ENCODE measurements around the gene AIF1.
"Not testable (repeated sequence)": the region's sequence is repeated elsewhere in the genome, so short reads cannot be mapped to it uniquely, and the experiment has no call there.

Gene AIF1

DNA sequence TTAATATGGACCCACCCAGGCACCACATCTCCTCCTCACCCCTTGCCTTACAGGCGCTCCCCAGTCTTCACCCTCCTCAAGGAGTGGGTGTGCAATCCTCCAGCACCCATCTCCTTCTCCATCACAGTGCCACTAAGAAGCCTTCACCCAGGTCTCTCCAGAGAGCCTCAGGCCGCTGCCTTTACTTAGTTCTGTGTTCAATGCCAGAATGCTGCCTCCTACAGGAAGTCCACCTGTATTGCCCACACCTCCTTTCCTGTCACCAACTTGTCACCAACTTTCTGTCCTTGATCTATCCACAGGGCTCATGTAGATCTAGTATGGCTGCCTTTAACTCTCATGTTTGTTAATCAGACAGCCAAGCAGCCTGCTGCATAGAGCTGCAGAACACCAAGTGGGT, 29.5 kb upstream of the AIF1 start:
- H3K27ac ChIP-seq, result no peak overlapping the region
- TF ChIP-seq ZFX (IDR thresholded peaks at IDR 0.05), result no peak
- TF ChIP-seq, protein P1, sequence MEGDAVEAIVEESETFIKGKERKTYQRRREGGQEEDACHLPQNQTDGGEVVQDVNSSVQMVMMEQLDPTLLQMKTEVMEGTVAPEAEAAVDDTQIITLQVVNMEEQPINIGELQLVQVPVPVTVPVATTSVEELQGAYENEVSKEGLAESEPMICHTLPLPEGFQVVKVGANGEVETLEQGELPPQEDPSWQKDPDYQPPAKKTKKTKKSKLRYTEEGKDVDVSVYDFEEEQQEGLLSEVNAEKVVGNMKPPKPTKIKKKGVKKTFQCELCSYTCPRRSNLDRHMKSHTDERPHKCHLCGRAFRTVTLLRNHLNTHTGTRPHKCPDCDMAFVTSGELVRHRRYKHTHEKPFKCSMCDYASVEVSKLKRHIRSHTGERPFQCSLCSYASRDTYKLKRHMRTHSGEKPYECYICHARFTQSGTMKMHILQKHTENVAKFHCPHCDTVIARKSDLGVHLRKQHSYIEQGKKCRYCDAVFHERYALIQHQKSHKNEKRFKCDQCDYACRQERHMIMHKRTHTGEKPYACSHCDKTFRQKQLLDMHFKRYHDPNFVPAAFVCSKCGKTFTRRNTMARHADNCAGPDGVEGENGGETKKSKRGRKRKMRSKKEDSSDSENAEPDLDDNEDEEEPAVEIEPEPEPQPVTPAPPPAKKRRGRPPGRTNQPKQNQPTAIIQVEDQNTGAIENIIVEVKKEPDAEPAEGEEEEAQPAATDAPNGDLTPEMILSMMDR (conservative IDR thresholded peaks at IDR 0.05), result no peak; the same call in 1 of the 2 replicates

DNA sequence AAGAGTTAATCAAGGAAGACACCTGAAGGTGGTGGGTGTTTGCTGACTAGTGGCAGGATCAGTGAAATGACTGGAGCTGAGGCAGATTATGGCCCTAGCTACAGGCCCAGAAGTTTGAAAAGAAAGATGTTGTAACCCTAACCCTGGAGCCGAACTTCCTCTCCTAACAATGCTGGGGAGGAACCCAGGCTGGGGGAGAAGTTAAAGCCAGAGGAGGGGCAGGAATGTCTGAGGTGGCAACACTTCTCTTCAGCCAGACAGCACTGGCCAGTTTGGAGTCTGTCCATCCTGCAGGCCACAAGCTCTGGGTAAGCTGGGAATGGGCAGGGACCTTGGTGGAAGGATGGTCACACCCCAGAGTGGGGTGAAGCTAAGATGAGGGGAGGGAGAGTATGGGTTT, 29.0 kb upstream of the AIF1 start, which contains the start of gene LST1:
Gene LST1, plus strand, starts transcription at position 270 of the 400 bp plus-strand sequence. CDS start 1,023 bp downstream, outside the sequence.
- TF ChIP-seq, protein P1 (conservative IDR thresholded peaks at IDR 0.05), result no peak
- no peak for TF ChIP-seq ZFX (IDR thresholded peaks at IDR 0.05)
- no peak within 1 kb of the TSS for H3K27ac ChIP-seq

DNA sequence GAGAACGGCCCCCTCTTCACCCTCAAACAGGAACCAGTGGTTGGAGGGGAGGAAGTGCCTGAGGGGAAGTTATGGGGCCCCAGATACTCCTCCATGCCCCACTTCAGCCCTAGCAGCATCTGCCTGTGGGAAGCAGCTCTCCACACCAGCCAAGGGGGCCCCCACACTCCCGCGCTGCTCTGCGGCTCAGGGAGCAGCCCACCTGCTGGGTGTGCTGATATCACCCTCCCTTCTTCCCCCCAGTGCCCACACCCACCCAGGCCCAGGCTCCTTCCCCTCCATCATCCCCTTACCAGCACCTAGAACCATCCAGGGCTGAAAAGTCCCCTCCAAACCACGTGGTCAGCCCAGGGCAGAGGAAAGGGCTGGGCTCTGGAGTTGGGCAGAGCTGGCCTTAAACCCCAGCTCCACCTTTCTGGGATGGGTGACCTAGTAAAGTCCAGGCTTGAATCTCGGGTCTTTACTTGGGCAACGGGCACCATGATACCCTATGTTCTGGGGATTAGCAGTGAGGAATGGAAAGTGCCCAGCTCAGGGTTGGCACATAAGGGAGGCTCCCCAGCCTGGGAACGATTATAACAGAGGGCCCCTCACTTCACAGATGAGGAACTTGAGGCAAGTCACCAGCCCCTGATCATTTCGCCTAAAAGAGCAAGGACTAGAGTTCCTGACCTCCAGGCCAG, 28.3 kb upstream of the AIF1 start:
- TF ChIP-seq, protein P1 (conservative IDR thresholded peaks at IDR 0.05), result no peak
- no peak for TF ChIP-seq ZFX (IDR thresholded peaks at IDR 0.05)
- no peak overlapping the region for H3K27ac ChIP-seq

DNA sequence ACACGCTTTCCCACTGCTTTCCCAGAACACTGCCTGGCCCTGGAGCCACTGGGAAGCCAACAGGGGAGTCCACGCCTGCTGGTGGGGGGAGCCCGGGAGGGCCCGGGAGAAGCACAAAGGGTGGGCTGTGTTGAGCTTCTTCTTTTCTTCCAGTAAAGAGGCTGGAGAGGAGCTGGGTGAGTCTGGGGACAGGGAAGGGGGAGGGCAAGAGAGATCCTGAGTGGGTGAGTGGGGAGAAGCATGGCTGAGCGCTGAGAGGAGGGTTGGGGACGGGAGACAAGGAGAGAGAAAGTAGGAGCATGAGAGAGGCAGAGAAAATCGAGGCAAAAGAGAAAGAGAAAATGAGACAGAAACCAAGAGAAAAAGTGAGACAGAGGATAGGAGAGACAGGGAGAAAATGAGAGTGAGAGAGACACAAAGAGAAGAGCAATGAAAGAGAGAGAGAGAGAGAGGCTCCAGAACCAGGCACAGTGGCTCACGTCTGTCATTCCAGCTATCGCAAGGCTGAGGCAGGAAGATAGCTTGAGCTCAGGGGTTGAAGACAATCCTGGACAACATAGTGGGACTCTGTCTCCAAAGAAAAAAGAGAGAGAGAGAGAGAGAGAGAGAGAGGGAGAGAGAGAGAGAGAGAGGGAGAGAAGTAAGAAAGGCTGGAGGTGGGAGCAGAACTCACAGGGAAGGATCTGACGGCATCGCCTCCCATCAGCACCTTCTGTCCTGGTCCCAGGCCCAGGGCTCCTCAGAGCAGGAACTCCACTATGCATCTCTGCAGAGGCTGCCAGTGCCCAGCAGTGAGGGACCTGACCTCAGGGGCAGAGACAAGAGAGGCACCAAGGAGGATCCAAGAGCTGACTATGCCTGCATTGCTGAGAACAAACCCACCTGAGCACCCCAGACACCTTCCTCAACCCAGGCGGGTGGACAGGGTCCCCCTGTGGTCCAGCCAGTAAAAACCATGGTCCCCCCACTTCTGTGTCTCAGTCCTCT, 26.9 kb upstream of the AIF1 start:
- TF ChIP-seq ZFX (IDR thresholded peaks at IDR 0.05), result no peak
- TF ChIP-seq, protein P1 (conservative IDR thresholded peaks at IDR 0.05), result no peak
- no peak overlapping the region for H3K27ac ChIP-seq

DNA sequence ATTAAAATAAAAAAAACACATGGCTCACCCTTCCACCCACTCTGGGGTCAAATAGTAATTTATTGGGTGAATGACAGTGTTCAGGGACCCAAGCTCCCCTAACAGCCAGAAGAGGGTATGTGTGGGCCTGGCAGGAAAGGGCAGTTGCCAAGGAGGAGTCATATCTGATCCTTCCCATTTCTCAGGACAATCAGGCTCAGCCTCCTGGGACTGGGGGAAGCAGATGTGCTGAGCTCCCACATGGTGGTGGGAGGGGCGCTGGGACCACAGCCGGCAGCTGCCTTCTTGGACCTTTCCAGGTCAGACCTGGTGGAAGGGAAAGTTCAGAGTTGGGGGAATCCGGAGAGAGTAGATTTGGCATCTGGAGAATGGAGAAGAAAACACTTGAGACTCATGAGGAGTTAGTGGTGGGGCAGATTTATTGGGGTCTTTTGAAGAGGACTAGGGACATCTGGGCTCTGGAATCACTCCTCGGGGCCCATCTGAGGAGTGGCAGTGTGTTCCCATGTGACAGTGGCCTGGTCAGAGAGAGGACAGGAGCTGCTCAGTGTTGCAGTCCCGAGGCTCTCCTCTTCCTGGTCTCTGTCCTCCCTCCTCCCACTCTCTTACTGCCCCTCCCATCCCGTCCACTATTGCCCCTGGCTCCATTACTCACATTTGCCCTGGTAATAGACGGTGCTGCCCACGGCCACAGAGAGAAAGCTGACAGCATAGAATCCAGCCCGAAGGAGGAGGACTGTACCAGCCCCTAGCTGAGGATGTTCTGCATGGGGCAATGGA, 26.0 kb upstream of the AIF1 start:
- no peak for TF ChIP-seq ZFX (IDR thresholded peaks at IDR 0.05)
- TF ChIP-seq, protein P1 (conservative IDR thresholded peaks at IDR 0.05), result no peak
- H3K27ac ChIP-seq, result no peak overlapping the region

DNA sequence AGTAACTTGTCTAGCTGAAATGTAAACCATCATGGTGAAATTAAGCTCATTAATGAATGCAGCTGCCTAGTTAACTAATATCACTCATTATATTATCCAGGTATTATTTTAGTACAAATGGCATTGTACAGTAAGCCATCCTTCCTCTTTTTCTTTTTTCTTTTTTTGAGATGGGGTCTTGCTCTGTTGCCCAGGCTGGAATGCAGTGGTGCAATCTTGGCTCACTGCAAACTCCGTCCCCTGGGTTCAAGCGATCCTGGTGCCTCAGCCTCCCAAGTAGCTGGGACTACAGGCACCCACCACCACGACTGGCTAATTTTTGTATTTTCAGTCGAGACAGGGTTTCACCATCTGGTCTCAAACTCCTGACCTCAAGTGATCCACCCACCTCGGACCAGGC, 24.3 kb upstream of the AIF1 start:
- not testable (repeated sequence) for H3K27ac ChIP-seq

DNA sequence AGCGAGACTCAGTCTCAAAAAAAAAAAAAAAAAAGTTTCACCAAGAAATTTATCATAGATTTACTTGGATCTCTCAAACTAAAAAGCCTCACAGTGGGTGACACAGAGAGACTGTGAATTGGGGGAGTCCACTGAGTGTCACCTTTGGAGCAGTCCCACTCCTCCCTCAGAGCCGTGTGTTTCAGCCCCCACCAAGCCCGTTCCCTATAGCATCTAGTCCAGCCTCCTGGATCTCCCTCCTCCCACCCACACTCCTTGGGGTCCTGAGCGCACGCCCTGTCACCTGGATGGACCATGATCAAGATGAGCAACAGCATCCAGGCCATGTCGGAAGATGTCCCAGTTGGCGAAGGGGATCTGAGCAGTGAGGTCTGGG, 22.6 kb upstream of the AIF1 start:
- H3K27ac ChIP-seq, result no peak overlapping the region
- TF ChIP-seq ZFX (IDR thresholded peaks at IDR 0.05), result no peak
- TF ChIP-seq, protein P1 (conservative IDR thresholded peaks at IDR 0.05), result no peak
